Prostate gland (tissue), 2 donors: ENCODE results near the gene ZMYND11.

Experiments
- POLR2A ChIP-seq: fragments of 450-650 bp; IDR thresholded peaks from one replicate; pipeline ENCODE4 v1.6.1; 2016; ENCODE audit warnings: antibody characterized with exemption, mild to moderate bottlenecking
- POLR2AphosphoS5 ChIP-seq: sonication (generic); formaldehyde crosslinking; IDR thresholded peaks from one replicate; pipeline ENCODE4 v1.6.1; 2017; ENCODE audit warnings: antibody characterized with exemption
- TF ChIP-seq, protein P1 (sequence below), 4 experiments: fragments of 200-600 bp in 2 of 4; fragments of 450-650 bp in 2 of 4; sonication (generic) in 2 of 4; IDR thresholded peaks; 1 replicate in 3 of 4; 2 replicates in 1 of 4; pipeline ENCODE4 v1.5.1; 2016 to 2019; ENCODE audit warnings: antibody characterized with exemption in 4 of 4, mild to moderate bottlenecking in 2 of 4, moderate library complexity in 2 of 4

DNA sequence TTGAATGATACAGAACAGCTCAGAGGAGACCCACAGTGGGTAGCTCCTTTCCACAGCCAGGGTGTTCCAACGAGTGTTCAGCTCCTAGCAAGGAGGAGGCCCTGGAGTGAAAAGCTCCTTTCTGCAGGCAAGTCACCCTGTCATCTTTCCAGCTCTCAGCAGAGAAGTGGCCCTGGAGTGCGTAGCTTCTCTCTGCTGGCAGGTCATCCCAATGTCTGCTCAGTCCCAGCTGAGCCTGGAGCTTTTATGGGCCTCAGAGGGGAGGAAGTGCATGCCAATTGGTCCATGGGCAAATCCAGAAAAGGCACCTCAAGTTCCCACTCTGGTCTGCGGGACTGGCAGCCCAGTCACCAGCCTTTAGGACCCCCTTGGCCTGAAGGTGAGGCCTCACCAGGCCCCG is 30.8 kb upstream of the ZMYND11 start:
- TF ChIP-seq, protein P1, sequence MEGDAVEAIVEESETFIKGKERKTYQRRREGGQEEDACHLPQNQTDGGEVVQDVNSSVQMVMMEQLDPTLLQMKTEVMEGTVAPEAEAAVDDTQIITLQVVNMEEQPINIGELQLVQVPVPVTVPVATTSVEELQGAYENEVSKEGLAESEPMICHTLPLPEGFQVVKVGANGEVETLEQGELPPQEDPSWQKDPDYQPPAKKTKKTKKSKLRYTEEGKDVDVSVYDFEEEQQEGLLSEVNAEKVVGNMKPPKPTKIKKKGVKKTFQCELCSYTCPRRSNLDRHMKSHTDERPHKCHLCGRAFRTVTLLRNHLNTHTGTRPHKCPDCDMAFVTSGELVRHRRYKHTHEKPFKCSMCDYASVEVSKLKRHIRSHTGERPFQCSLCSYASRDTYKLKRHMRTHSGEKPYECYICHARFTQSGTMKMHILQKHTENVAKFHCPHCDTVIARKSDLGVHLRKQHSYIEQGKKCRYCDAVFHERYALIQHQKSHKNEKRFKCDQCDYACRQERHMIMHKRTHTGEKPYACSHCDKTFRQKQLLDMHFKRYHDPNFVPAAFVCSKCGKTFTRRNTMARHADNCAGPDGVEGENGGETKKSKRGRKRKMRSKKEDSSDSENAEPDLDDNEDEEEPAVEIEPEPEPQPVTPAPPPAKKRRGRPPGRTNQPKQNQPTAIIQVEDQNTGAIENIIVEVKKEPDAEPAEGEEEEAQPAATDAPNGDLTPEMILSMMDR (IDR thresholded peaks at IDR 0.05) = no peak
- TF ChIP-seq POLR2AphosphoS5 (no peak), POLR2A (no peak)
